CD4-positive, alpha-beta memory T cell (primary cell): ENCODE results near the gene DMXL2. TPM values are rescaled to one million over a fixed set of nuclear protein-coding genes. Genes with fewer than 3 reads are reported as not detected.
"Not testable (repeated sequence)": the region's sequence is repeated elsewhere in the genome, so short reads cannot be mapped to it uniquely, and the experiment has no call there.

Source experiments
- CTCF ChIA-PET: fragments of 350-600 bp; sonication (Branson Sonifier 250); formaldehyde crosslinking; loops from one replicate; lab custom pipeline; 2021; ENCODE audit warnings: inconsistent platforms; ENCODE audit not compliant: partially characterized antibody; lab: Charles Lee
- POLR2A ChIA-PET: fragments of 350-600 bp; sonication (Branson Sonifier 250); formaldehyde crosslinking; loops from one replicate; lab custom pipeline; 2021; ENCODE audit not compliant: partially characterized antibody; lab: Charles Lee
- DNase-seq, 5 donors: peaks; one replicate each; pipeline versions ENCODE4 v3.0.0 to v3.0.0-alpha.2; 2020 to 2022; ENCODE audit warnings: mixed read lengths in 1 of 5
- H3K27ac ChIP-seq: one replicate; pipeline ENCODE4 v1.7.0; 2013; ENCODE audit warnings: low read depth, low read length
- H3K27me3 ChIP-seq: 2 replicates; pipeline ENCODE4 v1.7.0; 2013; ENCODE audit warnings: mild to moderate bottlenecking, low read length, moderate library complexity; ENCODE audit not compliant: insufficient read depth
- H3K36me3 ChIP-seq: 2 replicates; pipeline ENCODE4 v1.7.0; 2013; ENCODE audit warnings: mild to moderate bottlenecking, low read length, moderate library complexity; ENCODE audit not compliant: insufficient read depth
- H3K4me1 ChIP-seq: 2 replicates; pipeline ENCODE4 v1.7.0; 2013; ENCODE audit warnings: mild to moderate bottlenecking, low read length, moderate library complexity; ENCODE audit not compliant: insufficient read depth
- H3K4me3 ChIP-seq, 2 donors: one replicate each; pipeline ENCODE4 v1.7.0; 2013; ENCODE audit warnings: low read length in 2 of 2, mild to moderate bottlenecking in 1 of 2
- H3K9me3 ChIP-seq, 2 donors: one replicate each; pipeline ENCODE4 v1.7.0; 2013; ENCODE audit warnings: low read length in 2 of 2, control low read depth in 1 of 2; ENCODE audit not compliant: control insufficient read depth in 1 of 2
- H3K27ac Mint-ChIP-seq, 7 donors: one replicate each; pipeline ENCODE4 v1.8.0; 2020 to 2021; ENCODE audit warnings: mixed read lengths in 7 of 7, mild to moderate bottlenecking in 6 of 7, inconsistent platforms in 3 of 7, moderate library complexity in 3 of 7
- H3K27me3 Mint-ChIP-seq, 2 donors: one replicate each; pipeline ENCODE4 v1.8.0; 2020 to 2021; ENCODE audit warnings: mixed read lengths in 2 of 2
- H3K36me3 Mint-ChIP-seq, 2 donors: one replicate each; pipeline ENCODE4 v1.8.0; 2020 to 2021; ENCODE audit warnings: mixed read lengths in 2 of 2, inconsistent platforms in 1 of 2, mild to moderate bottlenecking in 1 of 2
- H3K4me1 Mint-ChIP-seq, 4 donors: one replicate each; pipeline ENCODE4 v1.8.0; 2020 to 2021; ENCODE audit warnings: mixed read lengths in 4 of 4, mild to moderate bottlenecking in 1 of 4
- H3K4me3 Mint-ChIP-seq, 8 donors: one replicate each; pipeline ENCODE4 v1.8.0; 2020 to 2021; ENCODE audit warnings: mixed read lengths in 8 of 8, mild to moderate bottlenecking in 7 of 8, moderate library complexity in 6 of 8, inconsistent platforms in 3 of 8
- H3K9me3 Mint-ChIP-seq, 8 donors: one replicate each; pipeline ENCODE4 v1.8.0; 2020 to 2021; ENCODE audit warnings: mixed read lengths in 8 of 8, mild to moderate bottlenecking in 5 of 8, inconsistent platforms in 3 of 8, moderate library complexity in 1 of 8
- intact Hi-C: fragments of 100-400 bp; cut with micrococcal nuclease; formaldehyde crosslinking; loops from one replicate; pipeline ENCODE4 v1.15.1; 2023
- polyA plus RNA-seq, 2 donors: library from polyadenylated mRNA; unstranded; fragments of 300-500 nt; fragmentation: Illumina TruSeq; gene quantifications; one replicate each; pipeline ENCODE4 v1.2.3, GENCODE V29; 2021
- total RNA-seq, 2 experiments: library from RNA; stranded (reverse); gene quantifications; one replicate each; pipeline ENCODE4 v1.2.3, GENCODE V29; 2021

DMXL2 gene
- total and polyA plus RNA-seq, 4 experiments from 2014 or later: 0.14 to 10.1 (median 4.3) TPM

- intact Hi-C loops: no loop called here
- Histone ChIP-seq H3K9me3 (no peaks in the 10 kb centered on the region), H3K4me3 (no peak overlapping the region), H3K36me3 (no peaks in the 10 kb centered on the region), H3K27me3 (no peaks in the 10 kb centered on the region), H3K4me1 (no peaks in the 10 kb centered on the region), H3K27ac (no peak overlapping the region)
- ChIA-PET CTCF (no interaction called here), POLR2A (no interaction called here)
- Mint-ChIP-seq H3K36me3 (peaks cover 7% of the 10 kb centered on the region in 2 donors), H3K27ac (no peak overlapping the region), H3K4me1 (no peaks in the 10 kb centered on the region), H3K9me3 (peaks cover 0 to 2% (median 0%) of the 10 kb centered on the region in 8 donors), H3K27me3 (peaks cover 0 to 1% of the 10 kb centered on the region in 2 donors), H3K4me3 (no peak overlapping the region)
- no peak for DNase-seq
These were observed 177.8 kb downstream of the DMXL2 start for GRCh38 chr15:51444807-51445206.

- no peak overlapping the region for H3K4me3 ChIP-seq
- peaks cover under 1 to 2% of the 10 kb centered on the region in 2 donors for H3K36me3 Mint-ChIP-seq
These were observed 178.5 kb downstream of the DMXL2 start for GRCh38 chr15:51444112-51444511.

GRCh38 chr15:51443282-51443914 is 179.2 kb downstream of the DMXL2 start:
- Mint-ChIP-seq H3K27ac (no peak overlapping the region), H3K4me3 (no peak overlapping the region), H3K36me3 (peaks cover 0 to 2% of the 10 kb centered on the region in 2 donors), H3K27me3 (peaks cover 0 to 1% of the 10 kb centered on the region in 2 donors), H3K4me1 (no peaks in the 10 kb centered on the region), H3K9me3 (peaks cover 0 to 2% (median 0%) of the 10 kb centered on the region in 8 donors)
- intact Hi-C loops: no loop called here
- no peak for DNase-seq
- Histone ChIP-seq H3K27ac (no peak overlapping the region), H3K4me1 (no peaks in the 10 kb centered on the region), H3K36me3 (no peaks in the 10 kb centered on the region), H3K4me3 (no peak overlapping the region), H3K9me3 (no peaks in the 10 kb centered on the region), H3K27me3 (no peaks in the 10 kb centered on the region)
- CTCF ChIA-PET: no interaction called here
- POLR2A ChIA-PET: no interaction called here

More at GRCh38 chr15:51444112-51444511, 178.5 kb downstream of the DMXL2 start:
- Mint-ChIP-seq H3K27me3 (peaks cover 0 to 1% of the 10 kb centered on the region in 2 donors), H3K4me3 (no peak overlapping the region), H3K9me3 (peaks cover 0 to 2% (median 0%) of the 10 kb centered on the region in 8 donors), H3K27ac (no peak overlapping the region), H3K4me1 (no peaks in the 10 kb centered on the region)
- DNase-seq: no peak
- Histone ChIP-seq H3K27ac (no peak overlapping the region), H3K4me1 (no peaks in the 10 kb centered on the region), H3K27me3 (no peaks in the 10 kb centered on the region), H3K36me3 (no peaks in the 10 kb centered on the region), H3K9me3 (no peaks in the 10 kb centered on the region)
- POLR2A ChIA-PET: no interaction called here
- CTCF ChIA-PET: no interaction called here
- intact Hi-C loops: no loop called here

- intact Hi-C loops: no loop called here
These were observed 184.0 kb downstream of the DMXL2 start for GRCh38 chr15:51438526-51438925.

GRCh38 chr15:51425517-51426040 is 197.0 kb downstream of the DMXL2 start:
- H3K36me3 ChIP-seq: no peaks in the 10 kb centered on the region
- no peak for DNase-seq
- no peak overlapping the region for H3K4me3 ChIP-seq
- H3K27ac ChIP-seq: no peak overlapping the region
- no peaks in the 10 kb centered on the region for H3K27me3 ChIP-seq
- ChIA-PET CTCF (no interaction called here), POLR2A (no interaction called here)
- H3K4me1 Mint-ChIP-seq: no peaks in the 10 kb centered on the region
- H3K4me3 Mint-ChIP-seq: no peak overlapping the region
- H3K36me3 Mint-ChIP-seq: no peaks in the 10 kb centered on the region
- H3K9me3 ChIP-seq: no peaks in the 10 kb centered on the region
- H3K4me1 ChIP-seq: no peaks in the 10 kb centered on the region
- intact Hi-C loops: no loop called here
- H3K27me3 Mint-ChIP-seq: no peaks in the 10 kb centered on the region
- H3K27ac Mint-ChIP-seq: no peak overlapping the region
- peaks cover 0 to 5% (median 0%) of the 10 kb centered on the region in 8 donors for H3K9me3 Mint-ChIP-seq

More at GRCh38 chr15:51438526-51438925, 184.0 kb downstream of the DMXL2 start:
- no peaks in the 10 kb centered on the region for H3K36me3 Mint-ChIP-seq
- no peaks in the 10 kb centered on the region for H3K36me3 ChIP-seq
- peaks cover 0 to 4% (median 0%) of the 10 kb centered on the region in 8 donors for H3K9me3 Mint-ChIP-seq
- no peak overlapping the region for H3K27ac ChIP-seq
- no peaks in the 10 kb centered on the region for H3K9me3 ChIP-seq
- H3K27me3 Mint-ChIP-seq: peaks cover 0 to 2% of the 10 kb centered on the region in 2 donors
- H3K4me1 ChIP-seq: no peaks in the 10 kb centered on the region
- H3K4me3 Mint-ChIP-seq: no peak overlapping the region
- no peaks in the 10 kb centered on the region for H3K4me1 Mint-ChIP-seq
- ChIA-PET POLR2A (no interaction called here), CTCF (no interaction called here)
- H3K27me3 ChIP-seq: no peaks in the 10 kb centered on the region
- no peak for DNase-seq
- no peak overlapping the region for H3K27ac Mint-ChIP-seq
- H3K4me3 ChIP-seq: no peak overlapping the region

DNA sequence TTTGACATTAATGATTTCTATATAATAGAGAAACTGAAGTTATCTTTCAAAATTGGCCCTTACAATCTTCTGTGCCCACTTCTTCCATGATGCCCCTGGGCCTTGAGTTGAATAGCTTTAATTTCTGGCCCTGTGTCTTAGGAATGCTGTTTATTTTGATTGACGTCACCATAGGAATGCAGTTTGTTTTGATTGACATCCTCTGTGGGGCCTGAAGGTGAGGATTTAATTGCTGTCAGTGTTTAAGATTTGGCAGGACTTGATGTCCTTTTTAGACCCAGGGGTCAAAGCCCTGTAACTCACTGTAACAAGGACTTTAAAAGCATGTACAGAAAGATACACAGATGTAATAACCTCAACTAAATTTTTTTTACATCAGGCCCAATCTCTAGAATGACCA is 197.8 kb downstream of the DMXL2 start:
- Mint-ChIP-seq H3K36me3 (no peaks in the 10 kb centered on the region), H3K4me3 (no peak overlapping the region), H3K27ac (no peak overlapping the region), H3K4me1 (no peaks in the 10 kb centered on the region), H3K27me3 (no peaks in the 10 kb centered on the region), H3K9me3 (peaks cover 0 to 5% (median 0%) of the 10 kb centered on the region in 8 donors)
- CTCF ChIA-PET: no interaction called here
- intact Hi-C loops: no loop called here
- Histone ChIP-seq H3K4me3 (no peak overlapping the region), H3K9me3 (no peaks in the 10 kb centered on the region), H3K27ac (no peak overlapping the region), H3K36me3 (no peaks in the 10 kb centered on the region), H3K4me1 (no peaks in the 10 kb centered on the region), H3K27me3 (no peaks in the 10 kb centered on the region)
- POLR2A ChIA-PET: no interaction called here
- no peak for DNase-seq

GRCh38 chr15:51423040-51423439 is 199.5 kb downstream of the DMXL2 start:
- H3K27me3 Mint-ChIP-seq, H3K27ac ChIP-seq, H3K36me3 Mint-ChIP-seq, POLR2A ChIA-PET, H3K4me3 Mint-ChIP-seq, H3K27me3 ChIP-seq, H3K4me3 ChIP-seq, H3K9me3 Mint-ChIP-seq, H3K4me1 Mint-ChIP-seq, H3K27ac Mint-ChIP-seq, H3K36me3 ChIP-seq, DNase-seq, H3K4me1 ChIP-seq, intact Hi-C loops, H3K9me3 ChIP-seq, CTCF ChIA-PET: not testable (repeated sequence)
